ENCODE data around the gene AFAP1.

Gene AFAP1, protein sequence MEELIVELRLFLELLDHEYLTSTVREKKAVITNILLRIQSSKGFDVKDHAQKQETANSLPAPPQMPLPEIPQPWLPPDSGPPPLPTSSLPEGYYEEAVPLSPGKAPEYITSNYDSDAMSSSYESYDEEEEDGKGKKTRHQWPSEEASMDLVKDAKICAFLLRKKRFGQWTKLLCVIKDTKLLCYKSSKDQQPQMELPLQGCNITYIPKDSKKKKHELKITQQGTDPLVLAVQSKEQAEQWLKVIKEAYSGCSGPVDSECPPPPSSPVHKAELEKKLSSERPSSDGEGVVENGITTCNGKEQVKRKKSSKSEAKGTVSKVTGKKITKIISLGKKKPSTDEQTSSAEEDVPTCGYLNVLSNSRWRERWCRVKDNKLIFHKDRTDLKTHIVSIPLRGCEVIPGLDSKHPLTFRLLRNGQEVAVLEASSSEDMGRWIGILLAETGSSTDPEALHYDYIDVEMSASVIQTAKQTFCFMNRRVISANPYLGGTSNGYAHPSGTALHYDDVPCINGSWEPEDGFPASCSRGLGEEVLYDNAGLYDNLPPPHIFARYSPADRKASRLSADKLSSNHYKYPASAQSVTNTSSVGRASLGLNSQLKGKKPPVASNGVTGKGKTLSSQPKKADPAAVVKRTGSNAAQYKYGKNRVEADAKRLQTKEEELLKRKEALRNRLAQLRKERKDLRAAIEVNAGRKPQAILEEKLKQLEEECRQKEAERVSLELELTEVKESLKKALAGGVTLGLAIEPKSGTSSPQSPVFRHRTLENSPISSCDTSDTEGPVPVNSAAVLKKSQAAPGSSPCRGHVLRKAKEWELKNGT

DNA sequence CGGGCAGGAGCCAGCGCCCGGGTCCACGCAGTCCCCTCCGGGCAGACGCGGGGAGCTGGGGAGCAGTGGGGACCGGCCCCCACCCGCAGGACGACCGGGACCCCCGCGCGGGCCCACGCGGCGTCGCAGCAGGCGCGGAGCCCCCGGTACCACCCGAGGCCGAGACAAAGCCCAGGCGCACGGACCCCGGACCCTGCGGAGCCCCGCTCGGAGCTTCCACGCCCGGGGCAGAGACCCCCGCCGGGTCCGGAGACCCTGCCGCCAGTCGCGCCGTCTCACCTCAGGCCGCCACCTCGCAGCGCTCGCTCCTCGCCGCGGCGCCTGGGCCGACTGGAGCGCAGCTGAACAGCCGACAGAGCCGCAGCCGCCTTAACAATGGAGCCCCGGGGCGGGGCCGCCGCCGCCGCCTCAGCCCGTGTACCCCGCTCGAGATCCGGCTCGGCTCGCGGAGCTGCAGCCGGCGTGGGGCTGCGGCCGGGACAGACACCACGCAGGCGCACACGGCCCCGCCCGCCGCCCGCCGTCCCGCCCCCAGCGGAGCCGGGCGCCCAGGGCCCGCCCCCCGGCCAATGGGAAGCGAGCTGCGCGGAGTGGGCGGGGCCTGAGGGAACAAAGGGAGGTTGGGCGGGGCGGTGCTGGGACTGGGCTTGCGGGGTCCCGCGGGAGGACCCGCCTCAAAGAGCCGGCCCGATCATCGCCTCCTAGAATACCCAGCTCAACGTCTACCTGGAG is at the start of gene AFAP1:
AFAP1 (minus strand) TSS at position 485 of the 732 bp plus-strand sequence. CDS start 67,783 bp downstream, outside the sequence.
- peak; percentile 85 to 88 for DNase-seq (ENCODE audit: low read depth in 2 of 2)

DNA sequence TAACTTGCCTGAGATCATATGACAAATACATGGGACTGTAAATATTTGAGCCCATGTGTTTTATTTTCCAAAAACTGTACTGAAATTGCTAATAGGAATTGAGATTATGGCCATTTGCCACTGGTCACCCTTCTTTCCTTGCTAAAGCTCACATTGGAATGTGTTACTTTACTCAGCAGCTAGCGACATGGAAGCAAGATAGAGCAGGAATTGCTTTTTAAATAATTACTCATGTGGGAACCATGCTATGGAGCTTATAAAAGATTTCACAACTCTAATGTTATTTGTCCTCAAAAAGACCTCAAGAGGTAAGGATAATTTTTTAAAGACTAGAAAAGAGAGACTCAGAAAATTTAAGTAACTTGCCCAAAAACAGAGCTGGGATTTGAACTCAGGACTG is 48.8 kb upstream of the AFAP1 start:
- DNase-seq (ENCODE audit: low read depth in 2 of 2): no peak

DNA sequence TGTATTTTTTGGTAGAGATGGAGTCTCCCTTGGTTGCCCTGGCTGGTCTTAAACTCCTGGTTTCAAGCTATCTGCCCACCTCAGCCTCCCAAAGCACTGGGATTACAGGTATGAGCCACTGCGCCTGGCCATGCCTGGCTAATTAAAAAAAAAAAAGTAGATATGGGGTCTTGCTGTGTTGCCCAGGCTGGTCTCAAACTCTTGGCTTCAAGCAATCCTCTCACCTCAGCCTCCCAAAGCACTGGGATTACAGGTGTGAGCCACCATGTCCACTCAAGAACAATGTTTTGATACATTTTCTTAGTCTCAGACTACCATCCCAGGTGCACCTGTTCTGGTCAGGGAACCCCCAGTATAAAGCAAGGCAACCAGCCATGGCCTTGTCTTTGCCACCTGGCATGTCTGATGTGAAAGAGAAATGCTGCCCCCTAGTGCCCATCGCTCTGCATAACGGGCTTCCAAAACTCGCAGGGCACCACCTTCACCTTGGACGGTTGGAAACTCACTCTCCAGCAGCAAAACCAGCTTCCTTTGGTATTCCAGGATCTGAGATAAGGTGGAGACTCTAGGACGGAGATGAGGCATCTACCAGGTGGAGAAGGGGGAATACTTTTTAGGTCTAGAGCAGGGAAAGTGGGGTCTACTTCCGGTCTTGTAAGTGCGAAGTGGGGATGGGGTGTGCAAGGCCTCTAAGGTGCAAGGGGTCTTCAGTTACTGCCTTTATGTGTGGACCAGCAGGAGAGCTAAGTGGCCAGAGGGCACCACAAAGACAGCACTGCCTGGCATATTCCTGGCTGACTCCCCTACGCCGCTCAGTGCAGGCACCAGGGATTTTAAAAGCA is 47.7 kb upstream of the AFAP1 start:
- peak; percentile 60 to 76 for DNase-seq (ENCODE audit: low read depth in 2 of 2)

DNA sequence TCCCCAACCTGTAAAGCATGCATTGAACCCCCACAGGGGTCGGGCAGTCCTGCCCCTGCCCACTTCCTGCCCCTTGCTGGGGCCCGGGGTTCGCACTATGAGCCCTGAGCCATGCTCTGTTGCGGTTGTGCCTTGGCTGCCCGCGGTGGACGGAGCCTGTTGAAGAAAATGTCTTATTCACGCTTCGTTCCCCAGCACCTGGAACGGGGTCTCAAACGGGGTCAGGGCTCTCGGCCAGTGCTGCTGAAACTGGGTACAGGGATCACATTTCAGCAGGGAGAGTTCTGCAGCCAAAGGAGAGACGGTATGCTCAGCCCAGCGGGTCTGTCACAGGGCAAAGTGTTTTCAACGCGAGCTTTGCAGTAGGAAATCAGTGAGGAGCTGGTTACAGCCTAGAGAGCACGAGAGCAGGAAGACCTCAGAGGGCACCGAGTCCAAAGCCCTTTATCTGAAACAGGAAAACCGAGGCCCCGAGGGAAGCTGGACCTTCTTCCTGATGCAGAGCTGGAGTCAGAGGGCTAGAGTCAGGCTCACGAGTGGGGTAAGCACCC is 46.3 kb upstream of the AFAP1 start:
- DNase-seq (ENCODE audit: low read depth in 2 of 2): no peak

DNA sequence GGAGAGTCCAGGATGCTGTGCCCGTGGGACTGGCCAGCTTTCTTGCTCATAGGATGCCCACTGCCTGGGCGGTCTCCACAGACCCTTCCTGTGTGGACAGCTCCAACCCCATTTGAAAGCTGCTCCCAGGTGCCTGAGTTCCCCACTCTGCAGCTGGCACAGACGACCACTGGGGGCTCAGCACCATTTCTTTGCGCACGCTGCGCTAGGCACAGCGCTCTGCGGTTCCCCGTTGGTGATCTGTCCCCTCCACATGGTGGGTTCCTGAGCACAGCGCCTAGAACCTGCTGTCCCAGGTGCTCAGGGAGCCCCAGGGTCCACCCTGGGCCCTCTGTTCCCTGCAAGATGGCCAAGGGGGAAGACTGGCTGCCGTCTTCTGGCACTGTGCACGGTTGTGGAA is 45.4 kb upstream of the AFAP1 start:
- no peak for DNase-seq (ENCODE audit: low read depth in 2 of 2)

DNA sequence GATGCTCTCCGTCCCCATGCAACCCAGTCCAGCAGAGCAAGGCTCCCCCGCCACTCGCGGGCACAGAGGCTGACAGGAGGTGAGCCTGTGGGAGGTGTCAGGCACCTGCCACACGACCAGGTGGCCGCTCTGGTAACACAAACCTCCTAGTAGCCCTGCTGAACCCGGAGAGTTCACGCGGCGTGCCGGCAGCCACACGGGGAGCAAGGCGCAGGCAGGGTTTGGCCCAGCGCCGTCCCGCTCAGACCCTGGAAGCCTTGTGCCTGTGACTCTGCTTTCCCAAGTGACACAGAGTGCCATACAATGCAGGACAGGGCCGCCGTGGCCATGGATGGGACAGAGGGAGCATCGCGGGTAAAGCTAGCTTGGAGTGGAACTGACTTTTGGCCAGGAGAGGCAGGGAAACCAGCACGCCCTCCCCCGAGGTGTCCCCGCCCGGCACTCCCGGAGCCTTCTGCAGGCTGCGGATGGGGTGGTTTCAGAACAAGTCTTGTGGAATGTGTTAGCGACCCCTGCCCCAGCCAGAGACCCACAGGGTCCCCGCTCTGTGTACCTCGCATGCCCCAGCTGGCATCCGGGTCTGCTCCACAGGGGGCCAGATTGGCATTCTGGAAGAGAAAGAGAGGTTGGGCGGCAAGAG is 44.7 kb upstream of the AFAP1 start:
- no peak for DNase-seq (ENCODE audit: low read depth in 2 of 2)

DNA sequence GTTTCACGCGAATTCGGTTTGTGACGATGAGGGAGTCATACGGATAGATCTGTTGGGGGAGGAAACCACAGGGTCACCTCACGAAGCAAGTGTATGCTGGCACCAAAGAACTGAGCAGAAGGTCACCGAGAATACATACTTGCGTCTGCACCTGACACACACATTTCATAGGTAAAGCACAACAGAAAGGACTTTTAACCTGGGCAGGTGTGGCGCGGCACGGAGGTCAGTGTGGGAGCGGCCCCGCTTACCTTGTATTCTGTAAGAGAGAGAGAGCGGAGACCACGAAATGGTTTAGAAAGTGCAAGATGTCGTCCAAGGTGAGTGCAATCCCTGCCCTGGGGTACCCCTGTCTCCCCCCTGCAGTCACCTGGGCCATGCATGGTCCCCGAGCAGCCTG is 43.6 kb upstream of the AFAP1 start:
- no peak for DNase-seq (ENCODE audit: low read depth in 2 of 2)

DNA sequence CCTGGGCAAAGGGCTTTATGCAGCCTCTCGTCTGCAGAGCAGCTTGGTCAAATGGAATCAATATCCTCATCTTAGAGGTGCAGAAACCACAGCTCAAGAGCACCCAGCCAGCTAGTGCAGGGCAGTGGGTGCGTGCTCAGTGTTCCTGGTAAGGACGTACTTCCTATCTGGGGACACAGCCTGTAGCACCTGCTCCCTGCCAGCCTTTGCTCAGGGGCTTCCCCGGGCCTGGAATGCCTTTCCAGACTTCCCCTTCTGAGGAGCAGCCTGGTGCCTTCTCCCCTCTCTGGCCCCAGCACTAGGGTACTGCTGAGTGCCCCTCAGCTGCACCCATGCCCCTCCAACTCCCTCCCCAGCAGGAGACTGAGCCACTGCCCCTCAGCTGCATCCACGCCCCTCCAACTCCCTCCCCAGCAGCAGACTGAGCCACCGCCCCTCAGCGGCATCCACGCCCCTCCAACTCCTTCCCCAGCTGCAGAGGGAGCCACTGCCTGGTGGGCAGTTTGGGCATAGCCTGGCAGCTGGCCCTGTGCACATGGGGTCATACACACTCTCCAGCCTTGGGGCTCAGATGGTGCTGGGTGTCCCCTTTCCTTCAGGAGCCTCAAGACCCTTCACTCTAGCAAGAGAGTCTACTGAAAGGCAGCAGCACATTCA is 42.2 kb upstream of the AFAP1 start:
- DNase-seq (ENCODE audit: low read depth in 2 of 2): no peak

DNA sequence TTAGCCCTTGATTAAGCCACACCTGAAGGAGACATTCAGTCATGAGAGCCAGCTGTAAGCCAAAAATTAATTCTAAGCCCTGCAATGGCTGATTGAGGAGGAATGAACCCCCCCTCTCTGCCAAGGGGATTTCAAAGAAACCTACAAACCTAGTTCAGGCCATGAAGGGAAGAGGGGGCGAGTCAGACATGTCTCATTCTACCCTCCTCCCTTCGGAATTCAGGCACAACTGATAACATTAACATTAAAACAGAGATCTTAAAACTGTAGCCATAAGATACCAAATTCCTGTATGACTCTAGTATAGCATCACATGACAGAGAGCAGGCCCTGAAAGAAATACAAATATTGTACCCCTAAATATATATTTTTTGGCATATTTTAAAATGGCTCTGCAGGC is 40.4 kb upstream of the AFAP1 start:
- DNase-seq (ENCODE audit: low read depth in 2 of 2): no peak

DNA sequence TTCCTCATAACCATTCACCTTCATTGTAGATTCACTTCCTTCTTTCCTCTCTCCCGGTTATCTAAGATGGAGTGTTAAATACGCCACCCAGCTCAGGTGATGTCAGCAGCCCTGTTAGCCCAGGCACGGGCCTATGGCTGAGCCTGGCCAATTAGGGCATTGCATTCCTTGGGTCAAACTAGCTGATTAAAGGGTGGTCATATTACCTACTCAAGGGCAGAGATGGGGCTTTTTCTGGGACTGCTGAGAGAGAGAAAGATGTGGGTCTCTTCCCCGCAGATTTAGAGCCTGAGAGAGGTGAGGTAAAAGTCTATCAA is 39.9 kb upstream of the AFAP1 start:
- no peak for DNase-seq (ENCODE audit: low read depth in 2 of 2)

DNA sequence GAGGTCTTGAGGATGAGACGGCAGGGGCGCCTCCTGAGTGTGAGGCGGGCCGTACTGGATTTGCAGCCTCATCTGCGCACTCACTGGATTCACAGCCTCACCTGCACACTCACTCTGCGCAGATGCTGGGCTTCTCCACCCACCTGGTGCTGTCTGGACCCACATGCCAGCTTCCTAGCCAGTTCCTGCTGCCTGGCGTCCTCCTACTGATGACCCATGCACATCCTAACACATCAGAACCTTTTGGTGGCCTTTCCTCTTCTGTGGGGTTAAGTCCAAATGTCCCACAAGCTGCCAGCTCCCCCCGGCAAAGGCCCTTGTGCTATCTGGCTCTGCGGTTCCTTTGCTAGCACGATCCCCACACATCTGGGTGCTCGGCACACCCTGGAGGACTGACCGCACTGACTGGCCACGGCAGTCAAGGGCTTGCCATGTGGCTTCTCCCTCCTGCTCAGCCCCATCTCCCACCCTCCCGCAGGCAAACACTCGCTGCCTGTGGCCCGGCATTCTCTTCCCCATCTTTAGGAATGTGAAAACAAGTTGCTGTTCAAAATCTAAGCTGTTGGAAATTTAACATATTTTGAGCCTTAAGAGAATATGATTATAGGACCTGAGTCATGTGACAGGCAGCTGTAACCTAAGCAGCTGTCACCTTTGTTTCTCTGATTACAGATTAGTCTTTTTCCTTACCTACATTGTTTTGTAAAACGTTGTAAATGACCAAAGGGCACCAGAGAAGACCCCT is 39.4 kb upstream of the AFAP1 start:
- no peak for DNase-seq (ENCODE audit: low read depth in 2 of 2)

DNA sequence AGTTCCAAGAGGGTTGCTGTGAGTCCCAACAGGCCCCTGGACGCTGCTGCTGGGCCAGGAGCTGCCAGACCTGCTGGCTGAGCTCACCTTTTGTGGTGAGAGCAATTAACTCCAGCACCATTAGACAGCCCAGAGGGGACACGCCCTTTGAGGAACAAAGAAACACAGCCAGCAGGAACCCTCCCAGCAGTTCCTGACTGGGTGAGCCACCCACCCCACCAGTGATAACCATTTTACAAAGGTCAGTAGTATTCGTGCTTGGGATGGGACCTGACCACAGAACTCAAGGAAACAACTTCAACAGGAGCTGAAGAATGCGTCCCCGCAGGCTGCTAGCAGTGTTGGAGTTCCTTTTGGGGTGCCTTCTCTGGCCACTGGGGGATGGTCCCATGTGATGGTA is 38.8 kb upstream of the AFAP1 start:
- DNase-seq (ENCODE audit: low read depth in 2 of 2): no peak

DNA sequence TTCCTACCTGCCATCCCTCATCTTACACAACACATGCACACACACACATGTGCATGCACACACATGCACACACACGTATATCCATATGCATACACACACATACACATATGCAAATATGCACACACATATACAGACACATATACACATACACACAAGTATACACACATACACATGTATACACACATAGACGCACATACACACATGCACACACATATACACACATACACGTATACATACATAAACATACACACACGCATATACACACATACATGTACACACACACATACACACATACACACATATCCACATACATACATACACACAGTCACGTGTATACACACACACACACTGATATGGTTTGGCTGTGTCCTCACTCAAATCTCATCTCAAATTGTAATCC is 37.0 kb upstream of the AFAP1 start:
- no peak for DNase-seq (ENCODE audit: low read depth in 2 of 2)

DNA sequence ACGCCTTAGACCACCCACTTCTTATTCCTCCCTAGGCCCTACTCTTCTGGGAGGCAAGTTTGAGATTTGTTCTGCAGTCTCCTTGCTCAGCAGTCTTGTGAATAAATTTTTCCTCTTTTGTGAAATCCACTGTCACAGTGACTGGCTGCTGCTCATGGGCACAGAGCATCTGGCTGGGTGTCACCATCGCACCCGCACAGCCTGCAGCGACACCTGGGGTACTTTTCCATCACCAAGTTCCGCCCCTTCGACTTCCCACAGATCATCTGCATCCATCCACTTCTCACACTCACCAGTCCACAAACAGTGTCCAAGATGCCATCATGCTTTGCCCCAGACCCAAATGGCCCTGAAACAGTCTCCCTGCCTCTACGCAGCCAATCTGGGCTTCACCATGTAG is 36.4 kb upstream of the AFAP1 start:
- no peak for DNase-seq (ENCODE audit: low read depth in 2 of 2)

DNA sequence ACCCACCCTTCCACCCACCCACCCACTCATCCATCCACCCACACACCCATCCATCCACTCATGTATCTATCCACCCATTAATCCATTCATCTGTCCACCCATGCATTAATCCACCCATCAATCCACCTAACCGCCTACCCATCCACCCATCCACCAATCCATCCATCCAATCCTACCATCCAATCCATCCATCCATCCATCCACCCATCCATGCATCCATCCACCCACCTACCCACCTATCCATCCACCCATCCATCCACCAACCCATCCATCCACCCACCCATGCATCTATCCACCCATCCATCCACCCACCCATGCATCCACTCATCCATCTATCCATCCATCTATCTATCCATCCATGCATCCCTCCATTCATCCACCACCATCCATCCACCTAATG is 34.8 kb upstream of the AFAP1 start:
- DNase-seq (ENCODE audit: low read depth in 2 of 2): no peak

DNA sequence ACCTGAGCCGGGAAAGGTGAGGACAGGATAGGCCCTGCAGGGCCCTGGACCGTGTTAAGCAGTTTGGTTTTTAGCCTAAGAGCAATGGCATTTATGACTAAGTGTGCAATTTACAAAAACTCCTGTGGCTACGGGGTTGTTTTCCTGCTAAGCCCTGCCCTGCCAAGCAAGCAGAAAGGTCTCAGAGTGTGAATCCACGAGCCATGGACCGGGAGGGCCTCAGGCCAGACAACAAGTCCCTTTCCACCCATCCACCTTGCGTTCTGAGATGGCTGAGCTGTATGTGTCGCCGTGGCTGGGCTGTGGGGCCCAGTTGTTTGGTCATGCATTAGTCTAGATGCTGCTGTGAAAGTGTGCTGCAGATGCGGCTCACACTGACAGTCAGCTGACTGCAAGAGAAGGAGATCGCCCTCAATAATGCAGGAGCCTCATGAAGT is 33.9 kb upstream of the AFAP1 start:
- no peak for DNase-seq (ENCODE audit: low read depth in 2 of 2)

DNA sequence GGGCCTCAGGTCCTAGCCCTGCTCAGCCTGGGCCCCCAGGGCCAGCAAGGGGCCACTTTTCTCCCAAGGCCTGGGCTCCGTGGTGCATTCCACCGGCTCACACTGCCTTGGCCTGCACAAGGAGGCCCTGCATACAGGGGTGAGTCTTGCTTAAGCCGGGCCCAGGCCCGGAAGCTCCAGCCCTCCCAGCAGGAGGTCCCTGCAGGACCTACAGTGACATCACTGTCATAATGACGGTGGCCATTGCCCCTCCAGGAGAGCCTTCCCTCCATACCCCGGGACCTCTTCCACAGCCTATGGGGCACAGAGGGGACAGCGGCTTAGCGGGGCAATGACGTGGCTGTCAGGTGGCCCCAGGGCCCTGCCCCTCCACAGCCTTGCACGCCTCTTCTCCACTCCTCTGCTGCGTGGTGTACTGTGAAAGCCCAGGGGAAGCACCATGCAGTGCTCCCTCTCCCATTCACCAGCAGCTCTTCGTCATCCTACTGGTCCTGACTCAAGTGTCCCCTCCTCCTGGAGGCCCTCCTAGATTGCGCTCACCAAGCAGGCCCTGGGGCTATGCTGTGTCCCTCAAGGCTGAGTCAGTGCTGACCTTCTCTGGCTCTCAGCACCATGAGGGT is 32.3 kb upstream of the AFAP1 start:
- DNase-seq (ENCODE audit: low read depth in 2 of 2): no peak

DNA sequence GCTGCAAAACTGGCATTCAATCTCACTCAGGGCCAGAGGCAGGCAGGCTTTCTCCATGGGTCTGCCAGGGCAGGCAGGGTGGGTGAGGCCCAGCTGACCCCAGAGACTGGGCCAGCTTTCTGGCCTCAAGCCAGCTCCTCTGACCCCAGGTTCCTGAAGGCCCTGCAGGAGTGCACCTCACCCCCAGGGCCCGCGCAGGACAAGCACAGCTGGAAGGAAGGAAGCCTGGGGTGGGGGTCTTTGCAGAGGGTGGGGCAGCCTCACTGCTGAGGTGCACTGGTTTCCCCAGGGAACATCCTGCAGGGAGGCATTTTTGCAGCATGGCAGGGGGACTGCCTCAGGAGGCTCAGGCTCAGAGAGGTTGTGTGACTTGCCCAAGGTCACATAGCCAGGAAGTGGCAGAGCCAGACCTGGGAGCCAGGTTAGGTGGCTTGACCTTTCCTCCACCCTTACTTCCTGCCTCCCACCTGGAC is 31.5 kb upstream of the AFAP1 start:
- DNase-seq (ENCODE audit: low read depth in 2 of 2): no peak

DNA sequence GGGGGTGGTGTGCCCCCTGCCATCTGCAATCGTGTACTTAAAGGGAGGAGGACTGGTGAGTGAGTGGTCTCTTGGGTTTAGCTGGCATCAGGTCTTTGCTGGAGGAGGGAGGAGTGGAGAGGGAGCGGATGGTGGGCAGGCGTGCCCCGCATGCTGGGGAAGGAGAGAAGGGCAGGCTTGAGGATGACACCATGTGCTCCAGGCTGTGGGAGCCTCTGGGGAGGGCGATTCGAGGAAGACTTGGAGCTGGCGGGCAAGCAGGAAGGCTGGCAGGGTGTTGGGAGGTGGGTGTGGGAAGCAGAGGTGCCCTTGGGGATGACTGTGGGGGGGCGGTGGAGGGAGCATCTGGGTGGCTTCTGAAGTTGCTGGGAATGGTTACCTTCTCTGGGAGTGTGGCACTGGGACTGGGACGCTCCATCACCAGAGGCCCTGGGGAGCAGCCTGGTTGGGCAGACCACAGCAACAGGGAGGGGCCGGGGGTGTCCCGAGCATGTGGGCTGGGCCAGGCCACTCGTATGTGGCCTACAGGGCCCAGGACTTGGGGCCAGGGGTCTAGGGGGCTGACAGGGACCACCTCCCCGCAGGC is 30.8 kb upstream of the AFAP1 start:
- DNase-seq (ENCODE audit: low read depth in 2 of 2): no peak

Data from stimulated activated CD4-positive, alpha-beta T cell treated with anti-CD3 and anti-CD28 coated beads, Interleukin-1b, Interleukin-23, amount 100 ng/mL, for 4 hours (primary cell).